Renal cortical epithelial cell (primary cell): ENCODE measurements around the gene HES5. TPM values are rescaled to one million over a fixed set of nuclear protein-coding genes. Genes with fewer than 3 reads are reported as not detected.

Experiments used
- DNase-seq: peaks from one replicate; pipeline ENCODE4 v3.0.0-alpha.2; 2011; ENCODE audit warnings: low read depth
- total RNA-seq: library from RNA; depleted of rRNA; stranded (reverse); fragments of >200 nt; gene quantifications from 2 replicates; pipeline ENCODE4 v1.2.3, GENCODE V29; 2014

HES5 gene
- total RNA-seq, 1 donor from 2014 or later = not detected

GRCh38 chr1:2479186-2479585 lies 50.9 kb downstream of the HES5 start:
- no peak for DNase-seq

Other genes with a start within 250 kb of the HES5 start
- gene MORN1, start 138.7 kb downstream of the HES5 start, total RNA-seq = 9.4 and 24.8 TPM in 2 replicates
- 81.8 and 82.7 TPM in 2 replicates for gene RER1, start 138.4 kb downstream of the HES5 start, total RNA-seq
- 37.7 and 38.0 TPM in 2 replicates for gene PEX10, start 117.7 kb downstream of the HES5 start, total RNA-seq
- 0.05 and 0.17 TPM in 2 replicates for gene PLCH2, start 54.0 kb downstream of the HES5 start, total RNA-seq
- gene PANK4, start 3.7 kb downstream of the HES5 start, total RNA-seq = 14.6 and 20.3 TPM in 2 replicates
- 17.6 and 19.8 TPM in 2 replicates for gene TNFRSF14, start 26.1 kb upstream of the HES5 start, total RNA-seq
- 21.0 and 27.1 TPM in 2 replicates for gene PRXL2B, start 56.5 kb upstream of the HES5 start, total RNA-seq
- 0.65 TPM in 1 of 2 replicates, not detected in the other for gene MMEL1, start 102.8 kb upstream of the HES5 start, total RNA-seq